K562 (cell line): ENCODE data around the gene ROM1. TPM values are rescaled to one million over a fixed set of nuclear protein-coding genes. Genes with fewer than 3 reads are reported as not detected.

Experiments
- JUN ChIP-seq, 2 experiments: sonication (generic) in 1 of 2; formaldehyde crosslinking in 1 of 2; IDR thresholded peaks; 2 replicates each; pipeline versions ENCODE4 v1.6.1 to v1.8.0; 2012 to 2022; ENCODE audit warnings: borderline replicate concordance in 2 of 2, mild to moderate bottlenecking in 2 of 2, improper control_type of control experiment in 1 of 2, low read depth in 1 of 2, low read length in 1 of 2, missing genetic modification reagents in 1 of 2
- PTBP1 ChIP-seq: fragments of 200-400 bp; formaldehyde crosslinking; IDR thresholded peaks from 2 replicates; pipeline ENCODE4 v1.6.1; 2017; ENCODE audit warnings: low read depth, low read length
- SRSF3 ChIP-seq: fragments of 200-400 bp; formaldehyde crosslinking; IDR thresholded peaks from 2 replicates; pipeline ENCODE4 v1.6.1; 2016; ENCODE audit warnings: mild to moderate bottlenecking, low read length, moderate library complexity; ENCODE audit not compliant: insufficient read depth
- TCF7L2 ChIP-seq: fragments of 150-350 bp; IDR thresholded peaks from 2 replicates; pipeline ENCODE4 v1.6.1; 2016; ENCODE audit warnings: low read depth, mild to moderate bottlenecking, low read length, moderate library complexity
- ZNF274 ChIP-seq: IDR thresholded peaks from 2 replicates; pipeline ENCODE4 v1.6.1; 2011; ENCODE audit warnings: low read depth, mild to moderate bottlenecking, low read length, moderate library complexity, borderline replicate concordance
- polyA plus RNA-seq, 8 experiments: library from polyadenylated mRNA; depleted of rRNA in 4 of 8; stranded (reverse) in 5 of 8; unstranded in 3 of 8; fragments of >200 nt; fragmentation: Nextera tagmentation in 2 of 8; fragmentation: Illumina TruSeq in 1 of 8; extraction: Ambion mirVana in 2 of 8; extraction: Trizol in 1 of 8; gene quantifications; 2 replicates each; pipeline versions ENCODE4 v1.2.1 to v1.2.3, GENCODE V29; 2011 to 2014; ENCODE audit warnings: inconsistent platforms in 1 of 8, missing spikeins in 1 of 8
- total RNA-seq, 7 experiments: library from RNA; depleted of rRNA in 6 of 7; stranded (reverse); fragments of >200 nt in 6 of 7; fragmentation: Illumina TruSeq in 2 of 7; extraction: Trizol in 2 of 7; gene quantifications; 2 replicates each; pipeline versions ENCODE4 v1.2.1 to v1.2.3, GENCODE V29; 2011 to 2021; ENCODE audit warnings: low replicate concordance in 1 of 7
- TF ChIP-seq, protein P1 (sequence below), 3 experiments: IDR thresholded peaks in 2 of 3; conservative IDR thresholded peaks in 1 of 3; 2 replicates each; pipeline ENCODE4 v1.5.1; 2011 to 2012; ENCODE audit warnings: low read length in 3 of 3, mild to moderate bottlenecking in 3 of 3, control low read depth in 2 of 3, improper control_type of control experiment in 1 of 3, inconsistent platforms in 1 of 3, low read depth in 1 of 3, mixed read lengths in 1 of 3, moderate library complexity in 1 of 3; ENCODE audit not compliant: insufficient read depth in 2 of 3
- TF ChIP-seq, protein P2 (sequence below), 2 experiments: fragments of 450-650 bp; IDR thresholded peaks; 2 replicates each; pipeline ENCODE4 v1.6.1; 2016; ENCODE audit warnings: mild to moderate bottlenecking in 2 of 2, borderline replicate concordance in 1 of 2, low read depth in 1 of 2, moderate library complexity in 1 of 2
- TF ChIP-seq, protein P3 (sequence below), 3 experiments: fragments of 200-800 bp in 1 of 3; sonication (Bioruptor generic) in 1 of 3; sonication (generic) in 1 of 3; formaldehyde crosslinking in 1 of 3; IDR thresholded peaks; 2 replicates each; pipeline versions ENCODE4 v1.6.1 to v1.8.0; 2016 to 2022; ENCODE audit warnings: mild to moderate bottlenecking in 2 of 3, missing compliant biosample characterization in 2 of 3, missing genetic modification characterization in 2 of 3, missing genetic modification reagents in 1 of 3

Gene ROM1
- total and polyA plus RNA-seq, 9 of the 15 experiments (the other 6 are each of a cell fraction or from before 2014, with no cell fraction given), result 0.75 to 4.0 (median 2.6) TPM

DNA sequence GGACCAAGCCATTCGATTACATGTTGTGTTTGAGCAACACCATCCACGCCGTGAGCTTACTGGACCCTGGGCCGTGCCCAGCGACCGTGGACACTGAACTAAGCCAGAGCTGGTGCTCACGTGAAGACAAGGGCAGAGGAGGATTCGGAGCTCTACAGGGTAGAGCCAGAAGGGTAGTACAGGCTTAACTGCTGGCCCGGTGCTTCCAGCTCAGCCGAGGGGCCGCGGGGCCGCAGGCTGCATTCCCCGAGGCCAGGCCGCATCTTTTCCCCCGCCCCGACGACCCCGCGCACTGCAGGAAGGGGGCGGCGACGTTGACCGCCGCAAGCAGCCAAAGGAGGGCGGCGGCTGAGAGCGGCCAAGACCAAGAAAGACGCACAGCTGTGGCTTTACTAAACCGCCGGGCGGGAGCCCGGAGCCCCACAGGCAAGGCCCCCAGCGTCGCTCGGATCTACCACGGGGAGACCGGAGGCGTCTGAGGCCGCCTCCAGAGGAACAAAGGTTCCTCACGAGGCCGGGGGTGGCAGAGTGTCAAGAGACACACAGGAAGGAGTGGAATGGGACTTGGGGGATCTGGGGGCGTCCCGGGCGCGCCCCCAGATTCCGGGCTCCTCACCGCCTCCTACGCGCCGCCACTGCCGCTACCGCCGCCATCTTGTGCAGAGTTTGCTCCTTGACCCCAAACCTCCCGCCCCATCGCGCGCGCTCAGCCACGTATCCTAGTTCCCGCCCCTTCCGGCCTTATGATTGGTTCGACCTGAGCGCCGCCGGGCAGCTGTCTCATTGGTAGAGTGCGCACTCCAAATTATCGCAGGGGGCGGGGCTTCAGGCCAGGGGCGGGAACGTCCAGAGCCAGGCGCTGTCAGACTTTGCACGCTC is 33.1 kb downstream of the ROM1 start, which contains the start of gene GANAB (continued):
- no peak for TF ChIP-seq ZNF274
- no peak for TF ChIP-seq PTBP1
- no peak for TF ChIP-seq JUN (IDR thresholded peaks at IDR 0.05; ENCODE audit: borderline replicate concordance, low read depth, low read length)
- TF ChIP-seq JUN (CRISPR knock-in tag; IDR thresholded peaks at IDR 0.05; ENCODE audit: borderline replicate concordance), result no peak
- TF ChIP-seq TCF7L2, result no peak
- TF ChIP-seq, protein P1, sequence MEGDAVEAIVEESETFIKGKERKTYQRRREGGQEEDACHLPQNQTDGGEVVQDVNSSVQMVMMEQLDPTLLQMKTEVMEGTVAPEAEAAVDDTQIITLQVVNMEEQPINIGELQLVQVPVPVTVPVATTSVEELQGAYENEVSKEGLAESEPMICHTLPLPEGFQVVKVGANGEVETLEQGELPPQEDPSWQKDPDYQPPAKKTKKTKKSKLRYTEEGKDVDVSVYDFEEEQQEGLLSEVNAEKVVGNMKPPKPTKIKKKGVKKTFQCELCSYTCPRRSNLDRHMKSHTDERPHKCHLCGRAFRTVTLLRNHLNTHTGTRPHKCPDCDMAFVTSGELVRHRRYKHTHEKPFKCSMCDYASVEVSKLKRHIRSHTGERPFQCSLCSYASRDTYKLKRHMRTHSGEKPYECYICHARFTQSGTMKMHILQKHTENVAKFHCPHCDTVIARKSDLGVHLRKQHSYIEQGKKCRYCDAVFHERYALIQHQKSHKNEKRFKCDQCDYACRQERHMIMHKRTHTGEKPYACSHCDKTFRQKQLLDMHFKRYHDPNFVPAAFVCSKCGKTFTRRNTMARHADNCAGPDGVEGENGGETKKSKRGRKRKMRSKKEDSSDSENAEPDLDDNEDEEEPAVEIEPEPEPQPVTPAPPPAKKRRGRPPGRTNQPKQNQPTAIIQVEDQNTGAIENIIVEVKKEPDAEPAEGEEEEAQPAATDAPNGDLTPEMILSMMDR (IDR thresholded peaks at IDR 0.05 in 2 of 3, conservative IDR thresholded peaks at IDR 0.05 in 1 of 3; ENCODE audit: insufficient read depth in 2 of 3, low read depth in 1 of 3, low read length in 3 of 3), result no peak
- TF ChIP-seq, protein P2, sequence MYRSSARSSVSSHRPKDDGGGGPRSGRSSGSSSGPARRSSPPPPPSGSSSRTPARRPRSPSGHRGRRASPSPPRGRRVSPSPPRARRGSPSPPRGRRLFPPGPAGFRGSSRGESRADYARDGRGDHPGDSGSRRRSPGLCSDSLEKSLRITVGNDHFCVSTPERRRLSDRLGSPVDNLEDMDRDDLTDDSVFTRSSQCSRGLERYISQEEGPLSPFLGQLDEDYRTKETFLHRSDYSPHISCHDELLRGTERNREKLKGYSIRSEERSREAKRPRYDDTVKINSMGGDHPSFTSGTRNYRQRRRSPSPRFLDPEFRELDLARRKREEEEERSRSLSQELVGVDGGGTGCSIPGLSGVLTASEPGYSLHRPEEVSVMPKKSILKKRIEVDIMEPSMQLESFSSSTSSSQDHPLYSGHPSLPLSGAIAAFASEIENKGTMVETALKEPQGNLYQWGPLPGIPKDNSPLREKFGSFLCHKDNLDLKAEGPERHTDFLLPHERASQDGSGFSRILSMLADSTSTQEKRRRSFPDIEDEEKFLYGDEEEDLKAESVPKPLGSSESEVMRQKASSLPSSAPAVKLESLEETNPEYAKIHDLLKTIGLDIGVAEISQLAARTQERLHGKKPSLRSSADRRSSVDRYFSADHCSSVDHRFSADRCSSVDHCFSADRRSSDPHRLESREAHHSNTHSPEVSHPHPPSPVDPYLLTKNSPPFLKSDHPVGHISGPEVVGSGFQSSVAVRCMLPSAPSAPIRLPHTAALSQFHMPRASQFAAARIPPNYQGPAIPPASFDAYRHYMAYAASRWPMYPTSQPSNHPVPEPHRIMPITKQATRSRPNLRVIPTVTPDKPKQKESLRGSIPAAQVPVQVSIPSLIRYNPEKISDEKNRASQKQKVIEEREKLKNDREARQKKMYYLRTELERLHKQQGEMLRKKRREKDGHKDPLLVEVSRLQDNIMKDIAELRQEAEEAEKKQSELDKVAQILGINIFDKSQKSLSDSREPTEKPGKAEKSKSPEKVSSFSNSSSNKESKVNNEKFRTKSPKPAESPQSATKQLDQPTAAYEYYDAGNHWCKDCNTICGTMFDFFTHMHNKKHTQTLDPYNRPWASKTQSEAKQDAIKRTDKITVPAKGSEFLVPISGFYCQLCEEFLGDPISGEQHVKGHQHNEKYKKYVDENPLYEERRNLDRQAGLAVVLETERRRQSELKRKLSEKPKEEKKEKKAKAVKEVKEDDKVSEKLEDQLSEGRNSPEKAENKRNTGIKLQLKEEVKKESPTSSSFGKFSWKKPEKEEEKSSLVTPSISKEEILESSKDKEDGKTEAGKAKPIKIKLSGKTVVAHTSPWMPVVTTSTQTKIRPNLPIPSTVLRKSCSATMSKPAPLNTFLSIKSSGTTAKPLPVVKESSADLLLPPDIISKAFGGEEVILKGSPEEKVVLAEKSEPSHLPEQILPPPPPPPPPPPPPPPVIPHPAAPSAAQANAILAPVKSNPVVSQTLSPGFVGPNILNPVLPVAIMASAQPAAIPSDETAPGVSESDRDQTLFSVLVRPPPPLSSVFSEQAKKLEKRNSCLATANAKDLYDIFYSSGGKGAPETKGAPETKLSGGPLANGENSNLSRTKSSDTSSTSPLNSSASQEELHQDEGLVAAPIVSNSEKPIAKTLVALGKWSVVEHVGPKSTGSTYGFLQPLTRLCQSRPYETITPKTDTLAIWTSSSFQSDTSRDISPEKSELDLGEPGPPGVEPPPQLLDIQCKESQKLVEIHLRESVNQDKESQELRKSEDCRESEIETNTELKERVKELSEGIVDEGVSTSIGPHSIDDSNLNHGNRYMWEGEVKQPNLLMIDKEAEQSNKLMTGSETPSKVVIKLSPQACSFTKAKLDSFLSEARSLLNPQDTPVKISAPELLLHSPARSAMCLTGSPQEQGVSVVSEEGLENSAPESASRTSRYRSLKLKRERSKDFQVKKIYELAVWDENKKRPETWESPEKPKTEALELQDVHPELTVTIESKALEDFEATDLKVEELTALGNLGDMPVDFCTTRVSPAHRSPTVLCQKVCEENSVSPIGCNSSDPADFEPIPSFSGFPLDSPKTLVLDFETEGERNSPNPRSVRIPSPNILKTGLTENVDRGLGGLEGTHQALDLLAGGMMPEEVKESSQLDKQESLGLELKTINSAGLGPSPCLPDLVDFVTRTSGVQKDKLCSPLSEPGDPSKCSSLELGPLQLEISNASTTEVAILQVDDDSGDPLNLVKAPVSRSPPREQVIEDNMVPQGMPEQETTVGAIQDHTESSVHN (IDR thresholded peaks at IDR 0.05; ENCODE audit: borderline replicate concordance in 1 of 2, low read depth in 1 of 2), result no peak
- no peak for TF ChIP-seq SRSF3
- TF ChIP-seq, protein P3, sequence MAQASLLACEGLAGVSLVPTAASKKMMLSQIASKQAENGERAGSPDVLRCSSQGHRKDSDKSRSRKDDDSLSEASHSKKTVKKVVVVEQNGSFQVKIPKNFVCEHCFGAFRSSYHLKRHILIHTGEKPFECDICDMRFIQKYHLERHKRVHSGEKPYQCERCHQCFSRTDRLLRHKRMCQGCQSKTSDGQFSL (CRISPR knock-in tag; IDR thresholded peaks at IDR 0.05), result no peak
- TF ChIP-seq, protein P3 (tag; IDR thresholded peaks at IDR 0.05), result no peak
